Activated naive CD4-positive, alpha-beta T cell treated with anti-CD3 and anti-CD28 coated beads, Interleukin-2, amount 10 ng/mL, durations not matched to agents 7 days and 5 days (primary cell): Measurements from ENCODE around the gene TGM2.
"Not testable (repeated sequence)": the region's sequence is repeated elsewhere in the genome, so short reads cannot be mapped to it uniquely, and the experiment has no call there.

Experiments used
- CTCF ChIA-PET: fragments of 350-600 bp; sonication (Branson Sonifier 250); formaldehyde crosslinking; loops from one replicate; lab custom pipeline; 2021; ENCODE audit warnings: antibody characterized with exemption; lab: Charles Lee
- DNase-seq: peaks from one replicate; pipeline ENCODE4 v3.0.0-alpha.2; 2020
- H3K27ac Mint-ChIP-seq: one replicate; pipeline ENCODE4 v1.8.0; 2021; ENCODE audit warnings: mild to moderate bottlenecking, moderate library complexity, mixed read lengths
- H3K27me3 Mint-ChIP-seq: one replicate; pipeline ENCODE4 v1.8.0; 2021; ENCODE audit warnings: mild to moderate bottlenecking, mixed read lengths
- H3K36me3 Mint-ChIP-seq: one replicate; pipeline ENCODE4 v1.8.0; 2021; ENCODE audit warnings: mixed read lengths
- H3K4me1 Mint-ChIP-seq: one replicate; pipeline ENCODE4 v1.8.0; 2021; ENCODE audit warnings: mixed read lengths
- H3K4me3 Mint-ChIP-seq: one replicate; pipeline ENCODE4 v1.8.0; 2021; ENCODE audit warnings: mild to moderate bottlenecking, moderate library complexity, mixed read lengths
- H3K9me3 Mint-ChIP-seq: one replicate; pipeline ENCODE4 v1.8.0; 2021; ENCODE audit warnings: mixed read lengths

TGM2 gene

DNA sequence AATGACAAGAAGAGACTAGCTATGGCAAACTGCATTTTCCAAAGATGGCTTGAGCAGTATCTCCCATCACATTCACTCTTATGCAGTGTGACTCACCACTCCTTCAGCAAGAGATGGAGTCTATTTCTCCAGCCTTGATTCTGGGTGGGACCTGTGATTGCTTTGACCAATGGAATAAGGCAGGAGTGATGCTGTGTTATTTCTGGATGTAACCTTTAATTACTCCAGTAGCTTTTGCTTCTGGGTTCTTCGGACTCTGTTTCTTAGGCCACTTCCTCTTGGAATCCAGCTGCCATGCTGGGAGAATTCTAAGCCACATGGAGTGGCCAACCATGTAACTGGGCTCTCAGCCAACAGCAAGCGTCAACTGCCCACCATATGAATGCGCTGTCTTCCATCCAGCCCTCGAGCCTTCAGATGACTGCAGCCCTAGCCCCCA is 50.7 kb downstream of the TGM2 start:
- no peak overlapping the region for H3K27ac Mint-ChIP-seq
- H3K27me3 Mint-ChIP-seq: peaks cover 4% of the 10 kb centered on the region
- no peaks in the 10 kb centered on the region for H3K36me3 Mint-ChIP-seq
- no peak overlapping the region for H3K4me3 Mint-ChIP-seq
- CTCF ChIA-PET: interaction anchor here (0.9 to 3.1 kb wide), 11 partner anchors 15 to 549 kb away, joined by 3 to 42 read pairs (median 5); no protein-coding TSS in a partner anchor
- no peaks in the 10 kb centered on the region for H3K9me3 Mint-ChIP-seq
- DNase-seq: no peak
- H3K4me1 Mint-ChIP-seq: peaks cover 5% of the 10 kb centered on the region

- peaks cover 5% of the 10 kb centered on the region for H3K4me1 Mint-ChIP-seq
- H3K27ac Mint-ChIP-seq: no peak overlapping the region
- H3K9me3 Mint-ChIP-seq: no peaks in the 10 kb centered on the region
- no peak overlapping the region for H3K4me3 Mint-ChIP-seq
- DNase-seq: peak; percentile 55
- CTCF ChIA-PET: interaction anchor here (0.5 to 3.1 kb wide), 13 partner anchors 15 to 548 kb away, joined by 3 to 42 read pairs (median 4); no protein-coding TSS in a partner anchor
- H3K27me3 Mint-ChIP-seq: peaks cover 4% of the 10 kb centered on the region
- H3K36me3 Mint-ChIP-seq: no peaks in the 10 kb centered on the region
These were observed 51.4 kb downstream of the TGM2 start for GRCh38 chr20:38113401-38114325.

DNA sequence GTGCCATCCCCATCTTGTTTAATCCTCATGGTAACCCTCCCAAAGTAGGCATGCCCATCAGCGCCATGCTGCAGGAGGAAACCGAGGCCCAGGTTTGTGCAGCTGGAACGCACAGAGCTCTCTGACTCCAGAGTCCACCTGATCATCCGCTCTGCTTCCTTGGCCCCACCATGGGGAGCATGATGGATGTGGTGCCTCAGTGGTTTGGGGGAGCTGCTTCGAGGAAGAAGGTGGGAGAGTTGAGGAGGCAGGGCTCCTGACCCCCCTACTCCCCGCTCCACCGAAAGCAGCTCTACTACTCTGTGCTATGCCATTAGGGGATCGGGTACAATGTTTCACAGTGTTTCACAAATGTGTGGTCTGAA is 52.2 kb downstream of the TGM2 start:
- H3K27me3 Mint-ChIP-seq: peaks cover 4% of the 10 kb centered on the region
- CTCF ChIA-PET: interaction anchor here (0.5 to 3.1 kb wide), 8 partner anchors 40 to 548 kb away, joined by 3 to 42 read pairs (median 6); partner anchors contain the start of gene TGM2
- H3K36me3 Mint-ChIP-seq: no peaks in the 10 kb centered on the region
- peak; percentile 7 for DNase-seq
- peaks cover 5% of the 10 kb centered on the region for H3K4me1 Mint-ChIP-seq
- H3K9me3 Mint-ChIP-seq: no peaks in the 10 kb centered on the region
- no peak overlapping the region for H3K4me3 Mint-ChIP-seq
- no peak overlapping the region for H3K27ac Mint-ChIP-seq

DNA sequence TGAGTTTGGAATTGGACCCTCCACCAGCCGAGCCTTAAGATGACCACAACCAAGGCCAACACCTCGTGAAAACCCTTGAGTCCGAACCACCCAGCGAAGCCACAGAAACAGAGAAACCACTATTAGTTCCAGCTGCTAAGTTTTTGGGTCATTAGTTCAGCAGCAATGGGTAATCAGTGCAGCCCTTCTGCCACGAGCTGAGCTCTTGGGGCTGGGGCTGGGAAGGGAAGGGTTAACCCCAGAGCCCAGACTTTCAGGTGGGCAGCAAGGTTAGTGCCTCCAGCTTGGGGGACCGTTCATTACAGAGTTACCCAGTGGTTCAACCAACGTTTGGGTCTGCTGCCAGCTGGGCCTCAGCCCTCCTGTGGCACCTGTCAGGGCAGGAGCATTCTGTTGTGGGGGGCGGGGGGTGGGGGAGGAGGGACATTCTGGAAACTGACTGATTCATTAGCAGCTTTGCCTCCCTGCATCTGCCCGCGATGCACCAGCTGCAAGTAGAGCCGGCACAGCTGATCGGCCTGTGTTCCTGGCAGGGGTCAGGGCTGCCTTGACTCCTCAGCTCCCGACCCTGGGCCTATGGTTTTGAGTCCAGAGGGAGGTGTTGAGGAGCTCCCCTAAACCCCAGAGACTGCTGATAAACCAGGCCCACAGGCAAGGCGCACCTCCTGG is 52.7 kb downstream of the TGM2 start:
- peak; percentile 6 for DNase-seq
- H3K36me3 Mint-ChIP-seq: no peaks in the 10 kb centered on the region
- CTCF ChIA-PET: interaction anchor here (1.1 to 3.1 kb wide), 6 partner anchors 39 to 113 kb away, joined by 4 to 42 read pairs (median 8); partner anchors contain the start of gene TGM2

GRCh38 chr20:38111366-38112232 is 53.5 kb downstream of the TGM2 start:
- Mint-ChIP-seq H3K27me3 (peaks cover 4% of the 10 kb centered on the region), H3K4me3 (no peak overlapping the region), H3K9me3 (no peaks in the 10 kb centered on the region), H3K36me3 (no peaks in the 10 kb centered on the region), H3K4me1 (peaks cover 5% of the 10 kb centered on the region), H3K27ac (no peak overlapping the region)
- CTCF ChIA-PET: interaction anchor here (1.4 to 2.9 kb wide), 3 partner anchors 39 to 110 kb away, joined by 4 to 10 read pairs (median 8); partner anchors contain the start of gene TGM2
- DNase-seq: peak; percentile 3

More for the DNA sequence above, 52.7 kb downstream of the TGM2 start:
- Mint-ChIP-seq H3K27ac (no peak overlapping the region), H3K27me3 (peaks cover 4% of the 10 kb centered on the region), H3K9me3 (no peaks in the 10 kb centered on the region), H3K4me3 (no peak overlapping the region), H3K4me1 (peaks cover 5% of the 10 kb centered on the region)

DNA sequence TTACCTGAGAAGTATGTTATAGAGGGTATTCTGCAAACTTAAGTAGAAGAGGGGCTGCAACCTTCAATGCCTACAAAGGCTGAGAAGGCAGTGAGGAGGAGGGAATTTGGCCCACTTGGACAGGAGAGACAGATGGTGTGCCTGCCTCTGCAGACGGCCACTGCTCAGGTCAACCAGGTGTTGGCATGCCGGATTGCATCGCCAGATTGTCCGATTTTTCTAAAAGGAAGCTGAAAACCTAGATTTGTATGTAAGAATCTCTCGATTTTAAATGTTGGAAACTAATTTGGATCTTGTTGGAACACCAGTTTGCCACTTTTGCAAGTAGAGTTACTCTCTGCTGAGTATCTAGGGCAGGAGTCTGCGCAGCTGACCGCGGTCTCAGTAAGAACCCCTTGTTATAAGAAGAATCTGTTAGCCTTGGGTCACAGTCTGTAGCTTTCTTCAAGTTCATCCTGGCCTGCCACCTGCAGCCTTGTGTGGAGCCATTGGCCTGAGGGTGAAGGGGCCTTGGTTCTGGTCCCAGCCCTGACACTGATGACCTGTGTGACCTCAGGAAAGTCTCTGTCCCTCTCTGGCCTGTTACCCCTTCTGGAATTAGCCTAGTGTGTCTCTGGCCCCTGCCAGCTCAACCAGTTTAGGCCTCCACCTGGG is 54.4 kb downstream of the TGM2 start:
- peak; percentile 12 for DNase-seq

DNA sequence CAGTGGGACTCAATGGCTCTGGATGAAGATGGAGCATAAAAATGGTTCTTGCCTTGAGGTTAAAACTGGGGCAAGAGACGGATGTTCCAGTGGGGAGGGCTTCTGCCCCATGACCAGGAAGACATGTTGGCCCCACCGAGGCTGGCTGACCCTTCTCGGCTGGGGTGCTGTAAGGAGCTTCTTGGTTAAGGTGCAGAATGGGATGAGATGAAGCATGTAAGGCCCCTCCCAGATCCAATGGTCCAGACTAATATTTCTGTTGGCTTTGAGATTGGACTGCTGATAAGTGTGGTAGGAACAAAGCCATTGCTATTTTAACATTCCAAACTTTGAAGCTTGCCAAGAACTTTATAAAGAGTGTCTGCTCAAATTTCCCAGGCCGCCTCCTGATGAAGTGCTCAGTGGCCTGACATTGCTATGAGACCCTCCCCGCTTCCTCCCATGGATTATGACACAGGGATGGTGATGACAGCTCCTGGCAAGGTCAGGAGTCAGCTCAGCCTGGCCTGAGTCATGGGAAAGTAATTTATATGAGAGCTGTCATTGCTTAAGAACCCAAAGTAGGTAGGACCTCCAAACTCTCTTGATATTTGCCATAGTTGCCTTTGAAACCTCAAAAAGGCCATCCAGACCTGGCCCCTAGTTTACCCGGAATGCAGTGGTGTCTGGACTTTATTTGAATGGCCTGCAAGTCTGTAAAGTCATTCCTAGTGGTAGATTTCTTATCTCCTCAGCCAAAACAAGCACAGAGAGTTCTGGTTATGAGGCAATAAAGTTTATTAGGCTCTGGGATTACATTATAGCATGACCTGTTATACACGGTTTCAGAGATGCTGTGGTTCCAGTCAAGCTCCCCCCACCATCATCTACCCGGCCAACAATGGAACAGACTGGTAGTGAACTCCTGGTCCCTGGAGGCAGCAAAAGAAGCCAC is 55.2 kb downstream of the TGM2 start:
- no peaks in the 10 kb centered on the region for H3K27me3 Mint-ChIP-seq
- H3K9me3 Mint-ChIP-seq: no peaks in the 10 kb centered on the region
- no peak overlapping the region for H3K27ac Mint-ChIP-seq
- CTCF ChIA-PET: interaction anchor here (1.7 kb wide), 1 partner anchor 111 kb away, joined by 8 read pairs; no protein-coding TSS in a partner anchor
- H3K4me3 Mint-ChIP-seq: no peak overlapping the region
- peaks cover 5% of the 10 kb centered on the region for H3K4me1 Mint-ChIP-seq
- H3K36me3 Mint-ChIP-seq: no peaks in the 10 kb centered on the region
- DNase-seq: peak; percentile 16

More for the DNA sequence above, 54.4 kb downstream of the TGM2 start:
- Mint-ChIP-seq H3K36me3 (no peaks in the 10 kb centered on the region), H3K9me3 (no peaks in the 10 kb centered on the region), H3K4me3 (no peak overlapping the region), H3K27me3 (peaks cover 4% of the 10 kb centered on the region), H3K4me1 (peaks cover 5% of the 10 kb centered on the region), H3K27ac (no peak overlapping the region)
- CTCF ChIA-PET: interaction anchor here (1.7 kb wide), 1 partner anchor 111 kb away, joined by 8 read pairs; no protein-coding TSS in a partner anchor

- no peaks in the 10 kb centered on the region for H3K9me3 Mint-ChIP-seq
- no peak for DNase-seq
- H3K36me3 Mint-ChIP-seq: no peaks in the 10 kb centered on the region
- peaks cover 5% of the 10 kb centered on the region for H3K4me1 Mint-ChIP-seq
- no peaks in the 10 kb centered on the region for H3K27me3 Mint-ChIP-seq
- H3K27ac Mint-ChIP-seq: no peak overlapping the region
- H3K4me3 Mint-ChIP-seq: no peak overlapping the region
- CTCF ChIA-PET: no interaction called here
These were observed 56.0 kb downstream of the TGM2 start for GRCh38 chr20:38108986-38109541.

DNA sequence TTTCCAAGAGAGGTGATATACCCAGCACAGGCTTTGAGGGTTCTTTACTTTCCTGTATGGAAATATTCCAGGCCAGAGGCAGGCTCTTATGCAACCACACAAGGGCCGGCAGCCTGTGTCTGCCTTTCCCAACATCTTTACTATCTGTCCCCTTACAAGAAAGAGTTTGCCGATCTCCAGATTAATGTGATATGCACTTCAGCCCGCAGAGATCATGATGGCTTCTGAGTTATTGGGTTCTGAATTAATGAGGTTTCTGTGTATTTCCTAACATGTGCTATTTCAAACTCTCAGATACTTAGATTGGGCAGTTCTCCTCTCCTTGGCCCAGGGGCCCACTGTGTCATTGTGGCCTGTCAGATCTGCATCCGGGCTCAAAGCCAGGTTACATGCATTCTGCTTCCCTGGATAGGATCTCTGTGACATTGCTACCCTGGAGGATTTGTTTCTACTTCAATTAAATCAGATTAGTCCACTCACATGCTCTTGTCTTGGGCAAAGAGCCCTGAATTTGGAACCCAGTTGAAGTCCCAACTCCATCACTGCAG is 56.6 kb downstream of the TGM2 start:
- Mint-ChIP-seq H3K36me3 (no peaks in the 10 kb centered on the region), H3K9me3 (no peaks in the 10 kb centered on the region), H3K27ac (no peak overlapping the region), H3K27me3 (no peaks in the 10 kb centered on the region), H3K4me3 (no peak overlapping the region), H3K4me1 (peaks cover 3% of the 10 kb centered on the region)
- peak; percentile 9 for DNase-seq
- CTCF ChIA-PET: no interaction called here

DNA sequence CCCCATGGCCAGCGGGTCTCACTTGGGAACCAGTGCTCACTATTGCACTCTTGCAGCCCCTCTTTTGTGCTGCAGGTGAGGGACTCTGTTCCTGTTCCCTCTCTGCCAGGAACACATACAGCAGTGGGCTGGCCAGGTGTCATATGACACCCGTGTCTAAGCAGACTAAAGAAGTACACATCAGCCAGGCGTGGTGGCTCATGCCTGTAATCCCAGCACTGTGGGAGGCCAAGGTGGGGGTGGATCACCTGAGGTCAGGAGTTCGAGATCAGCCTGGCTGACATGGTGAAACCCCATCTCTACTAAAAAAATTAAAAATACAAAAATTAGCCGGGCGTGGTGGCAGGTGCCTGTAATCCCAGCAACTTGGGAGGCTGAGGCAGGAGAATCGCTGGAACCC is 57.2 kb downstream of the TGM2 start:
- CTCF ChIA-PET, H3K36me3 Mint-ChIP-seq, H3K4me1 Mint-ChIP-seq, DNase-seq, H3K9me3 Mint-ChIP-seq, H3K27me3 Mint-ChIP-seq, H3K27ac Mint-ChIP-seq, H3K4me3 Mint-ChIP-seq: not testable (repeated sequence)

GRCh38 chr20:38107386-38107785 is 57.7 kb downstream of the TGM2 start:
- H3K27ac Mint-ChIP-seq, H3K9me3 Mint-ChIP-seq, H3K4me1 Mint-ChIP-seq, H3K4me3 Mint-ChIP-seq, DNase-seq, H3K27me3 Mint-ChIP-seq, CTCF ChIA-PET, H3K36me3 Mint-ChIP-seq: not testable (repeated sequence)

GRCh38 chr20:38106461-38106860 is 58.6 kb downstream of the TGM2 start:
- Mint-ChIP-seq H3K27ac (no peak overlapping the region), H3K36me3 (no peaks in the 10 kb centered on the region), H3K27me3 (no peaks in the 10 kb centered on the region), H3K4me1 (no peaks in the 10 kb centered on the region), H3K9me3 (no peaks in the 10 kb centered on the region), H3K4me3 (no peak overlapping the region)
- no peak for DNase-seq
- CTCF ChIA-PET: interaction anchor here (0.7 kb wide), 1 partner anchor 274 kb away, joined by 3 read pairs; no protein-coding TSS in a partner anchor
